ENCODE measurements around the gene BPIFB4. TPM values are rescaled to one million over a fixed set of nuclear protein-coding genes. Genes with fewer than 3 reads are reported as not detected.

BPIFB4 gene
- polyA plus RNA-seq, 1 donor (not counting 4 experiments of a cell fraction or from before 2014, with no cell fraction given), result not detected

DNA sequence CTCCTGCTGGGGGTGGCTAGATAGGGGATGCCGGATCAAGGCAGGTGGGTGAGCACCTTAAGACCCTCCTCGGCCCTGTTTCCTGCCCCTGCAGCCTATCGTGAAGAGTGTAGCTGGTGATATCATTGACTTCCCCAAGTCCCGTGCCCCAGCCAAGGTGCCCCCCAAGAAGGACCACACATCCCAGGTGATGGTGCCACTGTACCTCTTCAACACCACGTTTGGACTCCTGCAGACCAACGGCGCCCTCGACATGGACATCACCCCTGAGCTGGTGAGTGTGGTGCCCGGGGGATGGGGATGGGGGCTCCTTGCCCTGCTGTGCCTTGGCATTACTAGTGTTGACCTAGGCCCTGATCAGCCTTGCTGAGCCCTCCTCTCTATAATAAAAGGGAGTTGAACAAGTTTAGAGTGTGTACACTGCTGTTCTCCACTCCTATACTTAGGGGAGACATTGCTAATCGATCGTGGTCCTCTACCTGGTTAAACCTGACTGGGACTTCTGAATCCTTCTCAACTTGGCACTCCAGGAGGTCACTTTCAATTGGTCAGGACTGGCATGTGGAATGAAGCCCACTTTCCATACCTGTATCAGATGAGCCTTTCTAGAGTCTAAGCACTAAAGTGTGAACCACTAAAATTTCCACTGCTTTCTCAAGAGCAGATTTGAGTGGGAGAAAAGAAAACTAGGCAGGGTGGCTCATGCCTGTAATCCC is 14.7 kb upstream of the BPIFB4 start:
- TF ChIP-seq, protein P1, sequence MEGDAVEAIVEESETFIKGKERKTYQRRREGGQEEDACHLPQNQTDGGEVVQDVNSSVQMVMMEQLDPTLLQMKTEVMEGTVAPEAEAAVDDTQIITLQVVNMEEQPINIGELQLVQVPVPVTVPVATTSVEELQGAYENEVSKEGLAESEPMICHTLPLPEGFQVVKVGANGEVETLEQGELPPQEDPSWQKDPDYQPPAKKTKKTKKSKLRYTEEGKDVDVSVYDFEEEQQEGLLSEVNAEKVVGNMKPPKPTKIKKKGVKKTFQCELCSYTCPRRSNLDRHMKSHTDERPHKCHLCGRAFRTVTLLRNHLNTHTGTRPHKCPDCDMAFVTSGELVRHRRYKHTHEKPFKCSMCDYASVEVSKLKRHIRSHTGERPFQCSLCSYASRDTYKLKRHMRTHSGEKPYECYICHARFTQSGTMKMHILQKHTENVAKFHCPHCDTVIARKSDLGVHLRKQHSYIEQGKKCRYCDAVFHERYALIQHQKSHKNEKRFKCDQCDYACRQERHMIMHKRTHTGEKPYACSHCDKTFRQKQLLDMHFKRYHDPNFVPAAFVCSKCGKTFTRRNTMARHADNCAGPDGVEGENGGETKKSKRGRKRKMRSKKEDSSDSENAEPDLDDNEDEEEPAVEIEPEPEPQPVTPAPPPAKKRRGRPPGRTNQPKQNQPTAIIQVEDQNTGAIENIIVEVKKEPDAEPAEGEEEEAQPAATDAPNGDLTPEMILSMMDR (optimal IDR thresholded peaks at IDR 0.05 in 1 of 3, IDR thresholded peaks at IDR 0.05 in 1 of 3, conservative IDR thresholded peaks at IDR 0.05 in 1 of 3; ENCODE audit: extremely low read depth in 1 of 3, insufficient read depth in 2 of 3, low read length in 3 of 3), result no peak
- no peak for TF ChIP-seq EZH2 (IDR thresholded peaks at IDR 0.05; ENCODE audit: low read length)
- H3K4me1 ChIP-seq (ENCODE audit: control insufficient read depth, extremely low read depth, insufficient read depth, low read length), result peaks cover 4% of the 10 kb centered on the region
- H3K4me3 ChIP-seq (ENCODE audit: control insufficient read depth in 2 of 3, extremely low read depth in 1 of 3, insufficient read depth in 2 of 3, low read depth in 1 of 3, low read length in 3 of 3), result no peak overlapping the region
- no peaks in the 10 kb centered on the region for H3K9me3 ChIP-seq (ENCODE audit: control insufficient read depth, low read depth, low read length)
- dilution Hi-C loops (cut with MboI; ENCODE audit: extremely low pct_ligation_motif_present, low sequenced_read_pairs), result no loop called here
- H3K27ac ChIP-seq (ENCODE audit: control insufficient read depth, insufficient read depth, low read length), result no peak overlapping the region
- no peaks in the 10 kb centered on the region for H3K27me3 ChIP-seq (ENCODE audit: control insufficient read depth, extremely low read depth, insufficient read depth, low read length)
- no peak overlapping the region for H3K4me2 ChIP-seq (ENCODE audit: control insufficient read depth, extremely low read depth, insufficient read depth, low read depth, low read length)
- no peak overlapping the region for H3K9ac ChIP-seq (ENCODE audit: control insufficient read depth, extremely low read depth, insufficient read depth, low read length)
- no peak for DNase-seq (ENCODE audit: low read depth, low spot score)
- H4K20me1 ChIP-seq (ENCODE audit: control insufficient read depth, extremely low read depth, insufficient read depth, low read length), result no peaks in the 10 kb centered on the region
- no peaks in the 10 kb centered on the region for H3K36me3 ChIP-seq (ENCODE audit: control insufficient read depth in 2 of 2, extremely low read depth in 1 of 2, insufficient read depth in 2 of 2, low read length in 2 of 2)
- no peak overlapping the region for H2AFZ ChIP-seq (ENCODE audit: control insufficient read depth, low read length)
- no peaks in the 10 kb centered on the region for H3K9me1 ChIP-seq (ENCODE audit: control insufficient read depth, extremely low read depth, insufficient read depth, low read length)
- H3K79me2 ChIP-seq (ENCODE audit: control insufficient read depth, insufficient read depth, low read length), result no peaks in the 10 kb centered on the region
- FAIRE-seq, result no peak

DNA sequence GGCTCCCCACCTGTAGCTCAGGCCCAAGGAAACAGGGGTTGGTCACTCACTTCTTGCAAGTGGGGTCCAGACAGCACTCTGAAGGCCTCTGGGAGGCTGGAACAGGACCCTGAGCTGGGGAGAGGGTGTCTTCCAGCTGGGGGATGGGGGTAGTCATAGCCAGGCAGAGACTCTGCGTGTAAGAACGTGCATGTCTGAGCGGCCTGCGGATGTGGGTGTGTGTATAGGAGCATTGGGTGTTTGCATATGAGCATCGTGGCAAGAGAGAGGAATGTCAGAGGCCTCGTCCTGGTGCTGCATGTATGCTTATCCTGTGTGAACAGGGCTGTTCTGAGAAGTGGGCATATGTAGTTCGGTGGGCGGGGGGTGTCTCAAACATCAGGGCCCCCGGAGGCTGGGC is 13.7 kb upstream of the BPIFB4 start:
- dilution Hi-C loops (cut with MboI; ENCODE audit: extremely low pct_ligation_motif_present, low sequenced_read_pairs), result no loop called here
- no peaks in the 10 kb centered on the region for H3K36me3 ChIP-seq (ENCODE audit: control insufficient read depth in 2 of 2, extremely low read depth in 1 of 2, insufficient read depth in 2 of 2, low read length in 2 of 2)
- peak; percentile 4 for DNase-seq (ENCODE audit: low read depth, low spot score)
- no peaks in the 10 kb centered on the region for H3K9me3 ChIP-seq (ENCODE audit: control insufficient read depth, low read depth, low read length)
- TF ChIP-seq, protein P1 (optimal IDR thresholded peaks at IDR 0.05 in 1 of 3, IDR thresholded peaks at IDR 0.05 in 1 of 3, conservative IDR thresholded peaks at IDR 0.05 in 1 of 3; ENCODE audit: extremely low read depth in 1 of 3, insufficient read depth in 2 of 3, low read length in 3 of 3), result no peak
- TF ChIP-seq EZH2 (IDR thresholded peaks at IDR 0.05; ENCODE audit: low read length), result no peak
- H3K9ac ChIP-seq (ENCODE audit: control insufficient read depth, extremely low read depth, insufficient read depth, low read length), result no peak overlapping the region
- H3K4me2 ChIP-seq (ENCODE audit: control insufficient read depth, extremely low read depth, insufficient read depth, low read depth, low read length), result no peak overlapping the region
- H3K79me2 ChIP-seq (ENCODE audit: control insufficient read depth, insufficient read depth, low read length), result no peaks in the 10 kb centered on the region
- H2AFZ ChIP-seq (ENCODE audit: control insufficient read depth, low read length), result no peak overlapping the region
- H3K27me3 ChIP-seq (ENCODE audit: control insufficient read depth, extremely low read depth, insufficient read depth, low read length), result no peaks in the 10 kb centered on the region
- H4K20me1 ChIP-seq (ENCODE audit: control insufficient read depth, extremely low read depth, insufficient read depth, low read length), result no peaks in the 10 kb centered on the region
- H3K9me1 ChIP-seq (ENCODE audit: control insufficient read depth, extremely low read depth, insufficient read depth, low read length), result no peaks in the 10 kb centered on the region
- H3K4me3 ChIP-seq (ENCODE audit: control insufficient read depth in 2 of 3, extremely low read depth in 1 of 3, insufficient read depth in 2 of 3, low read depth in 1 of 3, low read length in 3 of 3), result no peak overlapping the region
- no peak for FAIRE-seq
- H3K27ac ChIP-seq (ENCODE audit: control insufficient read depth, insufficient read depth, low read length), result no peak overlapping the region
- peaks cover 4% of the 10 kb centered on the region for H3K4me1 ChIP-seq (ENCODE audit: control insufficient read depth, extremely low read depth, insufficient read depth, low read length)
